ENCODE results near the gene TMEM225B.
A peak's percentile ranks its signal among the peaks of the same experiment; 100 is the strongest.
"Not testable (repeated sequence)": the region's sequence is repeated elsewhere in the genome, so short reads cannot be mapped to it uniquely, and the experiment has no call there.

The TMEM225B gene

GRCh38 chr7:99624484-99624883 is 26.4 kb downstream of the TMEM225B start:
- peak in 3 of 4 experiments; percentile 22 to 54 (median 46) for DNase-seq

GRCh38 chr7:99625321-99625720 is 27.3 kb downstream of the TMEM225B start:
- no peak for DNase-seq

GRCh38 chr7:99625961-99626360 is 27.9 kb downstream of the TMEM225B start:
- DNase-seq: no peak

- no peak for DNase-seq
Measured at GRCh38 chr7:99626661-99627060, 28.6 kb downstream of the TMEM225B start.

DNA sequence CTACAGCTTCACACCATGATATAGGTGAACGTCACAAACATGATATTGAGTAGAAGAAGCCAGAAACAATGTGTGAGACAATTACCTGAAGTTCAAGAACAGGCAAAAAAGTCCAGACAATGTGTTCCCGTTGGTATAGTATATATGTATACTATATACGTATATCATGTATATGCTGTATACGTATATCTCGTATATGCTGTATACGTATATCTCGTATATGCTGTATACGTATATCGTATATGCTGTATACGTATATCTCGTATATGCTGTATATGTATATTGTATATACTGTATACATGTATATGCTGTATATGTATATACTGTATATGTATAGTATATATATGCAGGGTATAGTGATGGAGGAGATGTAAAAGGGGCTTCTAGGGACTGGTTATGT is 29.4 kb downstream of the TMEM225B start:
- no peak for DNase-seq

GRCh38 chr7:99628471-99629465 is 30.7 kb downstream of the TMEM225B start:
- DNase-seq: no peak

- DNase-seq: no peak
Measured at GRCh38 chr7:99629643-99630042, 31.6 kb downstream of the TMEM225B start.

GRCh38 chr7:99631295-99632109 is 33.4 kb downstream of the TMEM225B start:
- no peak for DNase-seq

- DNase-seq: not testable (repeated sequence)
Measured at GRCh38 chr7:99637414-99637813, 39.3 kb downstream of the TMEM225B start.

- DNase-seq: no peak
Measured at GRCh38 chr7:99638731-99639130, 40.7 kb downstream of the TMEM225B start.

- DNase-seq: no peak
Measured at GRCh38 chr7:99639267-99639666, 41.2 kb downstream of the TMEM225B start.

- DNase-seq: no peak
Measured at GRCh38 chr7:99642027-99642426, 44.0 kb downstream of the TMEM225B start.

- DNase-seq: no peak
Measured at GRCh38 chr7:99643464-99643863, 45.4 kb downstream of the TMEM225B start.

DNA sequence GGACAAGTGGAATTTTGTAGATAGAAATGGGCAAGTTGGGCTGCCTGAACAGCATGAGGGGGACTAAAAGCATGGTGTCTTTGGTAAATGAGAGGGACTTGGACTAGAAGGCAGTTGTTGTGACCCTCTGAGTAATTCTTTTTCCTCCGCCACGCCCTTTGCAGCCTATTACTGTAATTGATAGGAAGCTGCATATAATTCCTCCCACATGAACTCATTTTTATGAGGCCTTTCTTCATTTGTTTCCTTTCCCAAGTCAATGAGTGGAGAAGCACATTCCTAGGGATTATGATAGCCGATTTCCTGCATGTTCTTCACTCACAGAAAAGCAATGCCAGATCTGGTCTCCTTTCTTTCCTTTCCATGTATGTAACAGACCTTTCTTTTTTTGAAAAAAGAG is 46.4 kb downstream of the TMEM225B start:
- no peak for DNase-seq

- DNase-seq: no peak
Measured at GRCh38 chr7:99645590-99645989, 47.5 kb downstream of the TMEM225B start.

GRCh38 chr7:99648843-99649242 is 50.8 kb downstream of the TMEM225B start:
- no peak for DNase-seq

DNA sequence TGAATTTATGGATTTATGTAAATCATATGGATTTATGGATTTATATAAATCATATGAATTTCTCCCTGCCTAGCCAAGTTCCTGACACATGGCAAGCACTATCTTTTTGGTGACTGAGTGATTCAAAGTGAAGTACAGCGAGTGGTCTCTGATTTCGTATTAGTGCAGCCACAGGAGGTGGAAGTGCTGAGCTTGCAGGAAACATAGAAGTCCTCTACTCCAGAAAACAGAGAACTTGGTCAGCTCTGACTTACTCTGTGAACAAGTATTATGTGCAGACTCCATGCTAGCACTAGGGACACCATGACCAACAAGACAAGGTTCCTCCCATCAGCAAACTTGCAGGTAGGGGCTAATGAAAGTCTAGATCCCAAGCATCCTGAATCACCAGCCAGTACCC is 53.2 kb downstream of the TMEM225B start:
- no peak for DNase-seq

- DNase-seq: no peak
Measured at GRCh38 chr7:99652671-99653070, 54.6 kb downstream of the TMEM225B start.

DNA sequence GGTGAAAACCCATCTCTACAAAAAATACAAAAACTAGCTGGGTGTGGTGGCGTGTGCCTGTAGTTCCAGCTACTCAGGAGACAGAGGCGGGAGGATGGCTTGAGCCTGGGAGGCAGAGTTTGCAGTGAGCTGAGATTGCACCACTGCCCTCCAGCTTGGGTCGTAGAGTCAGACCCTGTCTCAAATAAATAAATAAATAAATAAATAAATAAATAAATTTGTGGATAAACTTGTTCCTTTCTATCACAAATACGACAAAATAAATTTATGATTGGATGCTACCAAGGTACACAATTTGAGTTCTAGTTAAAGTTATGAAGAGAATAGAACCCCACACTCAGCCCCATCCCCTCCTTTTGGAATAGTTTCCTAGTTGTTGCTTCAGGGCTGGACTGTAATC is 55.2 kb downstream of the TMEM225B start:
- DNase-seq: not testable (repeated sequence)

DNA sequence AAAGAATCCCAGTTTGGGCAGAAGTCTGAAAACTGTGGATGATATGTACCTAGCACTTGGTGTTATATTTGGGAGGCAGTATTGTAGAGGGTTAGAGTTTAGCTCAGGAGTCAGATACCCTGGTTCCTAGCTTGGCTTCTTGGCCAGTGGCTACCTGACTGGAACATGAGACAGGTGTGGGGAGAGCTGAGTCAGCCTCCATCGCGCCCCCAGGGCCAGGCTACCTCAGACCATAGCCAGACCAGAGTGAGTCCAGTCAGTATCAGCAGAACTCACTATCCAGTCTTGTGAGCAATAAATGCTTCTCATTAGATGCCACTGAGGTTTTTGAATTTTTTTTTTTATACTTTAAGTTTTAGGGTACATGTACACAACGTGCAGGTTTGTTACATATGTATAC is 55.7 kb downstream of the TMEM225B start:
- DNase-seq: no peak

DNA sequence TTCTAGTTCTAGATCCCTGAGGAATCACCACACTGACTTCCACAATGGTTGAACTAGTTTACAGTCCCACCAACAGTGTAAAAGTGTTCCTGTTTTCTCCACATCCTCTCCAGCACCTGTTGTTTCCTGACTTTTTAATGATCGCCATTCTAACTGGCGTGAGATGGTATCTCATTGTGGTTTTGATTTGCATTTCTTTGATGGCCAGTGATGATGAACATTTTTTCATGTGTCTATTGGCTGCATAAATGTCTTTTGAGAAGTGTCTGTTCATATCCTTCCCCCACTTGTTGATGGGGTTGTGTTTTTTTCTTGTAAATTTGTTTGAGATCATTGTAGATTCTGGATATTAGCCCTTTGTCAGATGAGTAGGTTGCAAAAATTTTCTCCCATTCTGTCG is 56.6 kb downstream of the TMEM225B start:
- not testable (repeated sequence) for DNase-seq

DNA sequence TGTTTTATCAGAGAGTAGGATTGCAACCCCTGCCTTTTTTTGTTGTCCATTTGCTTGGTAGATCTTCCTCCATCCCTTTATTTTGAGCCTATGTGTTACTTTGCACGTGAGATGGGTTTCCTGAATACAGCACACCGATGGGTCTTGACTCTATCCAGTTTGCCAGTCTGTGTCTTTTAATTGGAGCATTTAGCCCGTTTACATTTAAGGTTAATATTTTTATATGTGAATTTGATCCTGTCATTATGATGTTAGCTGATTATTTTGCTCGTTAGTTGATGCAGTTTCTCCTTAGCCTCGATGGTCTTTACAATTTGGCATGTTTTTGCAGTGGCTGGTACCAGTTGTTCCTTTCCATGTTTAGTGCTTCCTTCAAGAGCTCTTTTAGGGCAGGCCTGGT is 59.8 kb downstream of the TMEM225B start:
- DNase-seq: not testable (repeated sequence)

Measured in activated naive CD4-positive, alpha-beta T cell (primary cell).